ENCODE results near the gene UBR1.

The UBR1 gene

DNA sequence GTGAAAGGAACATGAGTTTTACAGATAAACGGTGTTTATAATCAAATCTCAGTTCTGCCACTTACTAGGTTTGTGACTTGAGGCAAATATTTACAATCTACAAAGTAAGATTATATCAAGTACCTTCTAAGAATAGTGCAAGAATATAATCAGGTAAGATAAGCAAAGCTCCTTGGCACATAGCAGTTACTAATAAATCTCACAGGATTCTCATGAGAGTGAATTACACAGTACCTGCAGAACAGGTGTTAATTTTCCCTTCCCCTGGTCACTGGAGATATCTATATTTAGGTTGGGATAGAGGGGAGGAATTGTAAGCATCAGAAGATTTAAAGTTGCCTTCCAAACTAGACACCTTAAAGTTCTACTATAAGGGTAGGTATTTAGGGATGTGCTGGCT lies 53.0 kb downstream of the UBR1 start:
- no peak overlapping the region for H3K9ac ChIP-seq (ENCODE audit: low read length)
- no peak overlapping the region for H2AFZ ChIP-seq (ENCODE audit: low read depth, low read length, severe bottlenecking)
- H3K9me2 ChIP-seq (replicated peaks; ENCODE audit: insufficient read depth, low read length), result no peaks in the 10 kb centered on the region
- H3K36me3 ChIP-seq (ENCODE audit: low read length), result peaks cover 28% of the 10 kb centered on the region; the same call in 1 of the 2 replicates
- H3K4me2 ChIP-seq (ENCODE audit: low read depth, low read length, poor library complexity, severe bottlenecking), result no peak overlapping the region
- H3F3A ChIP-seq (ENCODE audit: insufficient read depth), result 0 out of 2 replicates have a peak, but pooled peaks cover 3% of the 10 kb centered on the region
- H3K9me3 ChIP-seq (ENCODE audit: insufficient read depth, low read length), result no peaks in the 10 kb centered on the region
- TF ChIP-seq EZH2phosphoT487 (conservative IDR thresholded peaks at IDR 0.05; ENCODE audit: low read length), result no peak
- TF ChIP-seq, protein P1, sequence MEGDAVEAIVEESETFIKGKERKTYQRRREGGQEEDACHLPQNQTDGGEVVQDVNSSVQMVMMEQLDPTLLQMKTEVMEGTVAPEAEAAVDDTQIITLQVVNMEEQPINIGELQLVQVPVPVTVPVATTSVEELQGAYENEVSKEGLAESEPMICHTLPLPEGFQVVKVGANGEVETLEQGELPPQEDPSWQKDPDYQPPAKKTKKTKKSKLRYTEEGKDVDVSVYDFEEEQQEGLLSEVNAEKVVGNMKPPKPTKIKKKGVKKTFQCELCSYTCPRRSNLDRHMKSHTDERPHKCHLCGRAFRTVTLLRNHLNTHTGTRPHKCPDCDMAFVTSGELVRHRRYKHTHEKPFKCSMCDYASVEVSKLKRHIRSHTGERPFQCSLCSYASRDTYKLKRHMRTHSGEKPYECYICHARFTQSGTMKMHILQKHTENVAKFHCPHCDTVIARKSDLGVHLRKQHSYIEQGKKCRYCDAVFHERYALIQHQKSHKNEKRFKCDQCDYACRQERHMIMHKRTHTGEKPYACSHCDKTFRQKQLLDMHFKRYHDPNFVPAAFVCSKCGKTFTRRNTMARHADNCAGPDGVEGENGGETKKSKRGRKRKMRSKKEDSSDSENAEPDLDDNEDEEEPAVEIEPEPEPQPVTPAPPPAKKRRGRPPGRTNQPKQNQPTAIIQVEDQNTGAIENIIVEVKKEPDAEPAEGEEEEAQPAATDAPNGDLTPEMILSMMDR (IDR thresholded peaks at IDR 0.05; ENCODE audit: insufficient read depth, low read length, poor library complexity, severe bottlenecking), result no peak
- no peaks in the 10 kb centered on the region for H3K79me2 ChIP-seq (ENCODE audit: insufficient read depth, low read length)
- no peak overlapping the region for H3K27ac ChIP-seq (ENCODE audit: low read depth, low read length)
- H3K4me3 ChIP-seq (ENCODE audit: insufficient read depth, low read length, poor library complexity, severe bottlenecking), result no peak overlapping the region
- no peaks in the 10 kb centered on the region for H3K27me3 ChIP-seq (ENCODE audit: low read length)
- H4K20me1 ChIP-seq (ENCODE audit: low read depth, low read length), result no peaks in the 10 kb centered on the region

DNA sequence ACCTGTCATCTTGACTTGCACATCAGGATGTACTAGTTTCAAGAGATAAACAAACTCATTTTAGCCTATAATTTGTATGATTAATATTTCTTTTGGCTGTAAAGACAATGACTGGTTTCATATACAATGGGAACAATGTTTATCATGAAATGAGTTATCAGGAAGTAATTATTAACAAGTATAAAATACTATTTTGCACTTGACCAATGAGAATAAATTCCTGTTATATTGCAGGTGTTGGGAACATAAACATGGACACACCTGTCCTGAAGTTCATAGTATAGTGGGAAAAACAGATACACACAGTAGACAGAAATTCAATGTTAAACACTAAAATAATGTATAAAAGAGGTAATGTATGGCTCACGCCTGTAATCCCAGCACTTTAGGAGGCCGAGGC lies 56.9 kb downstream of the UBR1 start:
- H3F3A ChIP-seq (ENCODE audit: insufficient read depth), result 0 out of 2 replicates have a peak, but pooled peaks cover 3% of the 10 kb centered on the region
- H4K20me1 ChIP-seq (ENCODE audit: low read depth, low read length), result no peaks in the 10 kb centered on the region
- H3K9me2 ChIP-seq (replicated peaks; ENCODE audit: insufficient read depth, low read length), result no peaks in the 10 kb centered on the region
- no peak overlapping the region for H3K9ac ChIP-seq (ENCODE audit: low read length)
- no peak overlapping the region for H2AFZ ChIP-seq (ENCODE audit: low read depth, low read length, severe bottlenecking)
- H3K27me3 ChIP-seq (ENCODE audit: low read length), result no peaks in the 10 kb centered on the region
- H3K27ac ChIP-seq (ENCODE audit: low read depth, low read length), result no peak overlapping the region
- H3K4me3 ChIP-seq (ENCODE audit: insufficient read depth, low read length, poor library complexity, severe bottlenecking), result no peak overlapping the region
- H3K9me3 ChIP-seq (ENCODE audit: insufficient read depth, low read length), result no peaks in the 10 kb centered on the region
- H3K79me2 ChIP-seq (ENCODE audit: insufficient read depth, low read length), result no peaks in the 10 kb centered on the region
- TF ChIP-seq EZH2phosphoT487 (conservative IDR thresholded peaks at IDR 0.05; ENCODE audit: low read length), result no peak
- TF ChIP-seq, protein P1 (IDR thresholded peaks at IDR 0.05; ENCODE audit: insufficient read depth, low read length, poor library complexity, severe bottlenecking), result no peak
- peaks cover 29% of the 10 kb centered on the region for H3K36me3 ChIP-seq (ENCODE audit: low read length)
- no peak overlapping the region for H3K4me2 ChIP-seq (ENCODE audit: low read depth, low read length, poor library complexity, severe bottlenecking)

DNA sequence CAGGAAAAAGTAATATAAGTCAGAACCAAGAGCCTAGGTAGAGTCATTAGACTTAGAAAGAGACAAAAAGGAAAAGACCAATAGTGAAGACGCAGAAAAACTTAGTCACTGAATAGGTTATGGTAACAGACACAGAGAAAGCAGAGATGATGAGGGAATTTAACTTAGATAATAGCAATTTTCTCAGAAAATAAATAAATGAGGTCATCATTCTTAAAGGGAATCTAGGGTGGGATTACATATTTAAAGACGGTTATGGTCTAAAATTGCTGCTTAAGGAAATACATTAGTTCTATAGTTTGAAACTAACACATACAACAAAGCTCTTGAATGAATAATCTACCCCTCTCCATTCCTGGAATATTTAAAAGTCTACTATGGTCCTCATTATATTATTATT lies 59.4 kb downstream of the UBR1 start:
- H3K27me3 ChIP-seq (ENCODE audit: low read length), result no peaks in the 10 kb centered on the region
- H3K4me3 ChIP-seq (ENCODE audit: insufficient read depth, low read length, poor library complexity, severe bottlenecking), result no peak overlapping the region
- no peaks in the 10 kb centered on the region for H3K9me3 ChIP-seq (ENCODE audit: insufficient read depth, low read length)
- no peak overlapping the region for H3K4me2 ChIP-seq (ENCODE audit: low read depth, low read length, poor library complexity, severe bottlenecking)
- no peaks in the 10 kb centered on the region for H3K79me2 ChIP-seq (ENCODE audit: insufficient read depth, low read length)
- H3K36me3 ChIP-seq (ENCODE audit: low read length), result peaks cover 39% of the 10 kb centered on the region
- H3F3A ChIP-seq (ENCODE audit: insufficient read depth), result 0 out of 2 replicates have a peak, but pooled peaks cover under 1% of the 10 kb centered on the region
- no peaks in the 10 kb centered on the region for H3K9me2 ChIP-seq (replicated peaks; ENCODE audit: insufficient read depth, low read length)
- no peak overlapping the region for H3K9ac ChIP-seq (ENCODE audit: low read length)
- TF ChIP-seq, protein P1 (IDR thresholded peaks at IDR 0.05; ENCODE audit: insufficient read depth, low read length, poor library complexity, severe bottlenecking), result no peak
- H3K27ac ChIP-seq (ENCODE audit: low read depth, low read length), result no peak overlapping the region
- no peak overlapping the region for H2AFZ ChIP-seq (ENCODE audit: low read depth, low read length, severe bottlenecking)
- H4K20me1 ChIP-seq (ENCODE audit: low read depth, low read length), result no peaks in the 10 kb centered on the region

Measured in SU-DHL-6 (cell line).